NCI-H2171 treated with DMSO at 0.1 percent for 48 hours (cell line): Measurements from ENCODE around the gene TCEA3.
A peak's percentile ranks its signal among the peaks of the same experiment; 100 is the strongest.

ENCODE experiments used
- DNase-seq: peaks from one replicate; lab custom pipeline; 2025; lab: John Stamatoyannopoulos, UW

Gene TCEA3

DNA sequence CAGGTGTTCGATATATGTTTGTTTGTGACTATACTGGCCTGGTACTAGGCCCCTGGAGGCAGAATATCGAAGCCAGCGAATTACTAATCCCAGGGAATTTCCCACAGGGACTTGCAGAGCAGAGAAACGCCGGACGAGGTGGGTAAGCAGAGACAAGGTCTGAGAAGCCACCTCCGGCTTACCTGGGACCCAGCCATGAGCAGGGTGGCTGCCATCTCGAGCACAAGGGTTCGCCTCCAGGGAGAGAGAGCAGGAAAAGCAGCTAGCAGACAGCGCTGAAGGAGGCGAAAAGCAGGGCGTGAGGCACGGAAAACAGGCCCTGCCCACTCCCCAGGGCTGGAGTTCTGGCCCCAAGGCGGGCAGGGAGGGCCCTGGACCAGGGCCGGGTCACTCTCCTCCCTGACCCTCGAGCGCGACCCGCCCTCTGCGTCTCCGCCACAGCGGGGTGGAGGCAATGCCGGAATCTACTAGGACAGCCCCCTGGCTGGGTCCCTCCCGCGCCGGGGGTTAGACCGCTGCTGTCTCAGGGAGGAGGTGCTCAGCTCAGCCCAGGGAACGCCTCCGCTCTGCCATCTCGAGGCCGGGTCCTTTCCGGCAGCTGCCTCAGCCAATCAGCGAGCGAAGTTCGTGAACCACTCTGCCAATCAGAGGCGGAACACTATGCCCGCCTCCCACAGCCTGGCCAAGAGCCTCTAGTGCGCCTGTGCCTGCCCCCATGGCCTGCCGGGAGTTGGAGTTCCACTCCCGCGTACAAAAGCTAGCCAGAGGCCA lies 56.6 kb downstream of the TCEA3 start:
- peak; percentile 98 for DNase-seq

DNA sequence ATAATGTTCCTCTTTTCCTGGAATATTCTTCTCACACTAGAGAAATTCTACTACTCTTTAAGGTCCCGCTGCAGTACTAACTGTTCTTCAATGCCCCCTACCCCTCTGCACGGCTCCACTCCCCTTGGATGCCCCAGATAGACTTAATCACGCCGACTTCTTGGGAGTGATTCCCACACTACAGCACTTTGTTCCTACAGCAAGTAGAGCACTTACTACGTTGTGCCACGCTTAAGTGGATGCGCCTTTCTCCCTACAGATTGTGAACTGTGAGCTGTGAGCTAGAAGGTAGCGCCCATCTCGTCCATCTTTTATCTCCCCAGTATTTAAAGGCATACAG lies 57.1 kb downstream of the TCEA3 start:
- no peak for DNase-seq

DNA sequence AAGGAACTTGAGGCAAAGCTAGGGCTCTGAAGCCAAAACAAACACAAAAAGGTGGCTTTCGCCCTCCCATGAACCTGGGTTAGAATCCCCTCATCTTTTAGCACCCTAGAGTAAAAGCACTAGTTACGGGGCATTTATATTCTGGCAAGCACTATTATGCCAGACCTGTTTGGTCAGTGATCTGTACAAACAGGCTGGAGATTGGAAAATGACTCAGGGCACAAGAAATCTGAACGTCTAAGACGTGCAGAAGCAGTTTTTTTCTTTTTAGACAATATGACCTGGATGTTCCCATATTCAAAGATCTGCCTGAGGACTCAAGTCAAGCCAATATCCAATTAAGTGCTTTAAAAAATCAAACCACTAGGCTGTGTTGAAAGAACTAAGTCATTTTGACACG lies 58.0 kb downstream of the TCEA3 start:
- no peak for DNase-seq

DNA sequence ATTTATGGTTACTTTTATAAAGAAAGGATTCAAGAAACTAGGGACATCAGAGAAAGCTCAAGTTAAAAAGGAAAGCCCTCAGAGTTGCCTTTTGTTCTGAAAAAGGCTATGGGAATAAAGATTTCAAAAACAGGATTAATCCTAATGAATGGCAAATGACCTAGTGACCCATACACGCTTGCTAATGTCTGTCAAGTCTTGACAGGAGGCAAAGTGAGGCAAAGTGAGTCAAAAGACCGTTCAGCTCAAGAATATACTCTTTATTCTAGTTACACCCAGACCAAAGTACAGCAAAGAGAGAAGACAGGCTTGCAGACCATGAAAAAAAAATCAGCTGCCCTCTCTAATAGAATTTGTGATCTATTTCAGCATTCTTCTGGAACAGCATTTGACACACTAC lies 58.4 kb downstream of the TCEA3 start:
- DNase-seq: no peak

DNA sequence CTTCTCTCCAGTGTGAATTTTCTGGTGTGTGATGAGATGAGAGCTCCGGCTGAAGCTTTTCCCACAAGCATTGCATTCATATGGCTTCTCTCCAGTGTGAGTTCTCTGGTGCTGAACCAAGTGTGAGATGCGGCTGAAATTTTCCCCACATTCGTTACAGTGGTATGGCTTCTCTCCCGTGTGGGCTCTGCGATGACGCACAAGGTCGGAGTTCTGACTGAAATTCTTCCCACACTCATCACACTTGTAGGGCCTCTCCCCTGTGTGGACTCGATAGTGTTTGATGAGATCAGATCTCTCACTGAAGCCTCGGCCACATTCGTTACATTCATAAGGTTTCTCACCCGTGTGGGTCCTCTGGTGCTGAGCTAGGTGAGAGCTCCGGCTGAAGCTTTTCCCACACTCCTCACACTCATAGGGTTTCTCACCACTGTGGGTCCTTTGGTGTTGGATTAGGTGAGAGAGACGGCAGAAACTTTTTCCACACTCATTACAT lies 62.3 kb downstream of the TCEA3 start:
- no peak for DNase-seq

DNA sequence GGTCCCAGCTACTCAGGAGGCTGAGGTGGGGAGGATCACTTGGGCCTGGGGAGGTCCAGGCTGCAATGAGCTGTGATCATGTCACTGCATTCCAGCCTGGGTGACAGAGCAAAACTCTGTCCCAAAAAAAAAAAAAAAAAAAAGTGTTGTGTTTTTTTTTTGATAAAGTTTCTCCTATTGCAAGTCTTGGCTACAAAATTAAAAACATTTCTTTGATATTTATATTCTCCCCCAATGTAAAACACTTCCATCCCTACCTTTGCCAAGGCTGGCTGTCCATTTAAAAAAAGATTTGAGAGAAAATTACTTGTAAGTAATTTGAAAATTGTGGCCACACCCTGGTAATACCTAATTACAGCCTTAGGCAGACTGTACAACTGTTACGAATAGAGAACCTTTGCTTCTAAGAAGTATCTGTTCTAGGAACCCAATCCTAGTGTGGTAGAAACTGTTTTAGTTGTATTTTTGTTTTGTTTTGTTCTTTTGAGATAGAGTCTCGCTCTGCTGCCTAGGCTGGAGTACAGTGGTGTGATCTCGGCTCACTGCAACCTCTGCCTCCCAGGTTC lies 66.2 kb downstream of the TCEA3 start:
- no peak for DNase-seq

DNA sequence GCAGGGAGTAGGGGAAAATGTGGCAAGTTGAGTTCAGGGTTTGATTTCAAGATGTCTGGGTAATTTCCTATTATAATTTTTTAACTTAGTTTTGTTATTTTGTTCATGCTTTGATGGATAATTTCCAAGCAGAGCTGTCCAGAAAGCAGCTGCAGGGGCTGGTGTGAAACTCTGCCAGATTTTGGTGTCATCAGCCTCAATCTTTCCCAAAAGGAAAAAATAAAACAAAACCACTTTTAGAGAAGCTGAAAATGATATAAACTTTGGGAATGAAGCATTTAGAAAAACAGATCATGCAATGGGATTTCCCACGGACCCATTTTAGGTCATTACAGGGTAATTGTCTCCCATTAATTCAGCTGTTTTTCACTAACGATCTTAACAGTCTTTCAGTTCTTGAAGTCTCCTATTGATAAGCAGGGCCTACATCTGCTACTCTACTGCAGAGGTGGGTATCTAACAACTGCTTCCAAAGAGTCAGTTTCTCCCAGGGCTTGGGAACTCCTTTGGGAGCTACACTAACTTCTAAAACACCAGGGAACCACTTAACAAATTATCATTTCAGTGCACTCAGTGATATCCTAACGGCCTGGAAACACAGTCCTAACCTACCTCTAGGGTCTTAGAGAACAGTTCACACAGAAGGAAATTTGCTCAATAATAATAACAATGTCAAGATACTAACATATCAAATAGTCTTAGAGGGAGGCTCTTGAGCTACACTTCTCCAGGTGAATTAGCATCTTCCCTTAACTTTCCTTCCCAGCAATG lies 67.2 kb downstream of the TCEA3 start:
- no peak for DNase-seq

DNA sequence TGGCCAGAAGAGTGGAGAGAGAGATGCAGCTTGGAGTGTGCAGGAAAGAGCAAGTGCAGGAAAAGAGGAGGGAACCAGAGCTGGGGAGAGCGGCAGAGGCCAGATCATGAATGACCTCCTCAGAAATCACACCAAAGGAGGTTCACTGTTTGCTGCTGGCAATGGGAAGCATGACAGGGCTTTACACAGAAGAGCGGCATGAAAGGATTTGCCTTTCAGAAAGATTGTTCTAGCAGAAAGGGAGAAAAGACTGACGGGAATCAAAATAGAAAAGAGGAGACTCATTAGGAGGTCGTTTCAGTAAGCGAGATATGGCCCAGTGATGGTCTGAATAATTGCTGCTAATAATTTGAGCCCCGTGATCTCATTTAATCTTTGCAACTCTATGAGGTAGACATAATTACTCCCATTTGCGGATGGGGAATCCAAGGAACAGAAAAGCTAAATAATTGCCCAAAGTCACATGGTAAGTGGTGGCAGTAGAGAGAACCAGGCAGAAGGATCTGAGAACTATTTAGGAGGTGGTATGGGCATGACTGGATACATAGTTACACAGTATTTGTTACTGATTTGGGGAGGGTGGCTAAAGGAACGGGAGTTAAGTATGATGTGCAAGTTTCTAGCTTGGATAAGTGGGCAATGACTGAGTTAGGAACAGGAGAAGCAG lies 67.9 kb downstream of the TCEA3 start:
- DNase-seq: no peak

DNA sequence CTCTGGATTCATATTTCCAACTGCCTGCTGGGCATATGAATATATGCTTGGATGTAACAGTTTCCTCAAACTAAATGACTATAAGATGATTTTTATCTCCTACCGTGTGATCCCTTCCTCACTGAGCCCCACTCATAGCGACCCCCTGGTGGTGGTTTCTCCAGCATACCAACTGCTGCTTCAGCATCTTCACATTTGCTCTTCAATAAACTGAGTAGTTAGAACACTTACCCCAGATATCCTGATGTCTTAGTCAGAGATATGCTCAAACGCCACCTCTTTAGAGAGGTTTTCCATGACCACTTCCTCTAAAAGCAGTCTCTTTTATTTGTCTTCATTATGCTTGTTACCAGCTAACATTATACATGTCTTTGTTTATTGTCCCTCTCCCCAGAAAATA lies 70.3 kb downstream of the TCEA3 start:
- DNase-seq: no peak

DNA sequence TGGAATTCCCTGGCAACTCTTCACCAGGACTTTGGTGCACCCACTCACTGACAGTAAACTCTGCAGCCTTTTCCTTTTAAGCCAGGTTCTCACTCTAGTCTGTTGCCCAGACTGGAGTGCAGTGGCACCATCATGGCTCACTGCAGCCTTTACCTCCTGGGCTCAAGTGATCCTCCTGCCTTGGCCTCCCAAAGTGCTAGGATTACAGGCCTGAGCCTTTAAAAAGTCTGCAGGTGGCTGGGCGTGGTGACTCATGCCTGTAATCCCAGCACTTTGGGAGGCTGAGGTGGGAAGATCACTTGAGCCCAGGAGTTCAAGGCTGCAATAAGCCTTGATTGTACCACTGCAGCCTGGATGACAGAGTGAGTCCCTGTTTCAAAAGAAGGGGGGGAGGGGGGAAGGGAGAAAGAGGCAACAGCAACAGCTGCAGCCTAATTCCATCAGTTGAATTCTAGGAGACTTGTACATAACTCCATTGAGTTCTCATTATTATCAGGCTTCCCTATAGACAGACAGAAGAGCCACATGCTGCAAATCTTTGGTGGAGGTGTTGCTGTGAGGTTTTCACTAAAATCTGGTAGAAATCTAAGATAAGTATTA lies 72.4 kb downstream of the TCEA3 start:
- DNase-seq: no peak

DNA sequence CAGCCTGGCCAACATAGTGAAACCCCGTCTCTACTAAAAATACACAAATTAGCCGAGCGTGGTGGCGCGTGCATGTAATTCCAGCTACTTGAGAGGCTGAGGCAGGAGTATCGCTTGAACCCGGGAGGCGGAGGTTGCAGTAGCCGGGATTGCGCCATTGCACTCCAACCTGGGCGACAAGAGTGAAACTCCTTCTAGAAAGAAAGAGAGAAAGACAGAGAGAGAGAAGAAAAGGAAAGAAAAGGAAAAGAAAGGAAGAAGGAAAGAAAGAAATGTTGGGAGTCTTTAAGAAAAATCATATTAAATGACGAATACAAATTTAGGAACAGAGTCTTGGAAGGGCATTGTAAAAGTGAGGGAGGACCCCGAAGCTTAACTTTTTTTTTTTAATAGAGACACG lies 78.6 kb downstream of the TCEA3 start:
- no peak for DNase-seq

DNA sequence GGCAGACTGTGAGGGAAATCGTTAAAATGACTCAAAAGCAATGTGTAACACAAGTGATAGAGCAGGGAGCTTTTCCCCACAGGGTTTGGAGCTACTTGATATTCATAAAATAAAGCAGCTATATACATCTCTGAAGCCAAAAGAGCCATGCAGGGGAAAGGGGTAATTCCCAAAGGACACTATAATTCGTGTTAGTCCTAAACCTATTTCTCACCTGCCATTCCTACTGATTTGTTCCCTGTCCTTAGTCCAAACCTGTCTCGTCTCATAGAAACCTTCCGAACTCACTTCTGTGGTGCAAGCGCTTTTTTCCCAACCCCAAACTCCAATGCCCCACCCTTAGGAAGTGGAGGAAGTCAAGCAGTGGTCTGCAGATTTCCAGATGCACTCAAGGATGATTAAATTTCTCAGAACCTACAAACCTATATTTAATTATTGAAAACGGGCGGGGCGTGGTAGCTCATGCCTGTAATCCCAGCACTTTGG lies 79.5 kb downstream of the TCEA3 start:
- DNase-seq: peak; percentile 59

DNA sequence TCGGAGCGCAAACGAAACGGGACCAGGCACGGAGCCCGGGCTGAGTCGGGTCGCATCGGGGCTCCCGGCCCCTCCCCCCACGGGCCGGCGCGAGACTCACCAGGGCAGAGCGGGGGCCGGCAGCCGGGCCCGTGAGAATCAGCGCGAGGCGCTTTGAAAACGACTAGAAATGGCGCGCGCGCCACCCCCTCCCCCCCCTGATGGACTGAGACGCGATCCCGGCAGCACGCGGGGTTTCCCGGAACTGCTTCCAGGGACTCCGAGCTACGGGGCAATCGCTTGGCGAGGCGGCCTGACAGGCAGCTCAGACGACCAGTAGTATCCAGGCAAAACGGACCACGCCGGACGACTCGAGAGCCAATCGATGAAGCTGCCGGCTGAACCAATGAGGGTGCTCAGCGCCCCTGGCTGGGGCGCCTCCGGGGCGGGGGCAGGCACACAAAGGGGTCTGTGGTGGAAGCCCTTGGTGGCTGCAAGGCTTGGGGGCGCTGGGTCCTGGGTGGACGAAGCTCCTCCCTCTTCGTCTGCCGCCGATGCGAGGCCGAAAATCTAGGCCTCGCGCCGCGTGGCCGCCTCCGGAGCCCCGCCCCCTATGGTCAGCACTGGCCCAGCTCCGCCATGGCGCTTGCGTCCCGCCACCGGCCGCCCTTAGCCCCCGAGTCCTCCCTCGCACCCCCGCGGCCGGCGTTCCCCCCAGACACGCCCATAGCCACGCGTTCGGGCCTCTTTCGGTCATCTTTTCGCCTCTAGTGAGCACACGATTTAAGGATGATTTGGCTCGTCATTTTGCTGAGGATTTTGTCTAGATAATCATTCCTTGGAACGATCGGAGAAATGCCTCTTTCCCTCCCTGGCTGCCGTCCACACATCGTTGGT lies 80.2 kb downstream of the TCEA3 start, which contains the start of gene HNRNPR:
TSS of gene HNRNPR (minus strand) at position 174 of the 876 bp plus-strand sequence. CDS start 3,276 bp downstream, outside the sequence.
- DNase-seq: peak; percentile 100

DNA sequence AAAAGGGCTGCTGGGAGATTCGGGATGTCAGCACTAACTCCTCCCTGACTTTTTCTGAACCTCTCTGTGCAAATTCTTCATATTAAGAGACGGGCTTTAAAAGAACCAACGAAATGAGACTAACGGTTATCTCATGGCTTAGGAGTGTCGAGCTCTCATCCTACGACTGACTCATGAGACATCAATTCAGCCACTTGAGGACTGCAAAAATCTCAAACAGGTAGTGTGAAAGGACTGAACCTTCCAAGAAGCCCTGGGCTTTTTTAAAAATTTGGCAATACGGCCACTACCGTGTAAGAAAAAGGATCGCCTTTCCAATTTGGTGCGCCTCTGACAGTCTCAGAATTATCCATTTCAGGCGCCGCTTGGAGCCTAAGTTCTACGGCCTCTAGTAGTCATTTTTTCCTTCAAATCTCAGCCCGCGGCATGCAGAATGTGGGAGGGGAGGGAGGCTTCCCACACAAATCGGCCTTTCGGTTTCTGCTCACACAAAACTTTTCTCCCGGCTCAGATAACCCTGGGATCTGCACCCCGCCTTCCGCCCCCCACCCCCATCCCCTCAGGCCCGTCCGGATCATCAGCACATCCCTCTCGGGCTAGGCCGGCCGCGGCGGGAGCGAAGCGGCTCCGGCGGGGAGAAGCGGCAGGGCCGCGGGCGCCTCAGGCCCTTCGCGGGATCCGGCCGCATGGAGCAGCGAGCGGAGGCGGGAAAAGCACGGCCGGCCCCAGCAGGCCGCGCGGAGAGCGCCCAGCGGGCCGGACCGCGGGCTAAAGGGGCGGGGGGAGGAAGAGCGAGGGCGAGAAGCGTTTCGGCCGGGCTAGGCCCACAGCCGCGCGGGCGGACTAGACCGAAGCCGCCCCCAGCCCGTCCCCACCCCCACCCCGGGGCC lies 81.1 kb downstream of the TCEA3 start:
- peak; percentile 40 for DNase-seq

DNA sequence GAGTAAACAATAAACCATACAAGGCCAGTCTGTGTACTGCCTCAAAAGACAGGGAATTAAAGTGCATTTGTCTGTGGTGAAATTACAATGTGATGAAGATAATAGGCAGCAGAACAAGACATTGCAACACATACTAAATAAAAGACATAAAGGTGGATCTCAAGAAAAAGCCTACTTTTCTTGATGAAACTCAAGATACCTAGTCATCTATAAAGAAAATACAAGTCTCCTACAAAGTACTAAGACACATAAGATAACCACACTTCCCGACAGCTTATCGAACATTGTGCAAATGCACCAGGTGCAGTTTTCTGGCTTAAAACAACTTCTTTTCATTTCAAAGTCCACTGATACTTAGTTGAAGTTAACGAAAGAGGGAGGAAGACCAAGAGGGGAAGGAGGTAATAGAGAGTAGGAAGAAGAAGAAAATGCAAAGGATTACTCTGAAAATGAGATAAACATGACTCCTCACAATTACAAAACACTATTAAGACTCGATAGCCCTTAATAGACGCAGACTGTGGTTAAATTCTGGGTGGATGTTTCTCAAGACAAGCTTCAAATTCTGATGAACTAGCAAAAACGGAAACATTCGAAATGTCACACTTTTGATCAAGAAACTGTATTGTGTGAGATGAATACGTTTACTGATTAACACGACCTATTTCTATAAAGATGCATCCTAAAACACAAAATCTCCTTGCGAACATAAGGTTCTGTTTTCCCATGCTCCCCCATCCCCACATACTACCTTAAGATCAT lies 82.4 kb downstream of the TCEA3 start:
- no peak for DNase-seq

DNA sequence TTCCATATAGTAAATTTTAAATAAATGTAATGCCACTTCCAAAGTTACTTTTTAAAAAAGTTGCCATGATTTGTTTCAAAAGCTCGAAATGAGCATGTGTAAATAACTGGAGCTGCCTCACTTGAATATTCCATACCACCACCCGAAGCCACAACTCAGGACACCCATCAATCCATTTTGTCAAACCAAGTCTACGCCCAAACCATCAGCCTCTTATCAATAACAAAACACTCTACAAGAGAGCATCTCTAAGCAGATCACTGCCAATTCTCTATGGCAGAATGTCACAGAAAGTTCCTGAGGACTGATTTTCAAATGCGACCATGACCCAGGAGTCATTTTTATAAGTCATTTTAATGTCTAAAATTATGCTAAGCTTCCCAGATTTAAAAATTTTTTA lies 84.9 kb downstream of the TCEA3 start:
- no peak for DNase-seq

DNA sequence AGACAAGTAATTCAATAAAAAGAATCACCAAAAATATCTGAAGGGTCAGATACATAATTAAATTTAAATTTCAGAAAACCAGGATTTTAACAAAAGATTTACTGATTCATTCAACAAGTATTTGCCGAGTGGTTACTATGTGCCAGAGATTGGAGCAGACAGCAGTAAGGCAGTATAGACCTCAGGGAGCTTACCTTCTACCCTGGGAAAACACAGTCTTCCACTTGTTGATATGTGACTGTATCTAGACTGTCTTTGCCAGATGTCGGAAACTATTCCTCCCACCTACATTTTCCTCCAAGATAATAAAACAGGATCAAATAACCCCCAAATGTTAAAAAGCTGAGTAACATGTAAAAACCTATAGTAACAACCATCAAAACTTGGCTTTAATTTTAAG lies 86.7 kb downstream of the TCEA3 start:
- no peak for DNase-seq

DNA sequence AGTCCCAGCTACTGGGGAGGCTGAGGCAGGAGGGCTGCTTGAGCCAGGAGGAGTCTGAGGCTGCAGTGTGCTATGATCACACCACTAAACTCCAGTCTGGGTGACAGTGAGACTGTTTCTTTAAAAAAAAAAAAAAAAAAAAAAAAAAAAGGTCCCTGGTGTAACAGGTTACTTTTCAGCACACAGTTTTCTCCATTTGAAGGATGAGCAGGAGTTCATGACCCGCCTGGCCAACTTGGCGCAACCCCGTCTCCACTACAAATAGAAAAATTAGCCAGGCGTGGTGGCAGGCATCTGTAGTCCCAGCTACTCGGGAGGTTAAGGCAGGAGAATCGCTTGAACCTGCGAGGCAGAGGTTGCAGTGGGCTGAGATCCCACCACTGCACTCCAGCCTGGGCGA lies 92.8 kb downstream of the TCEA3 start:
- no peak for DNase-seq
